ENCODE measurements around the gene PCDH15.

- TF ChIP-seq, protein P1, sequence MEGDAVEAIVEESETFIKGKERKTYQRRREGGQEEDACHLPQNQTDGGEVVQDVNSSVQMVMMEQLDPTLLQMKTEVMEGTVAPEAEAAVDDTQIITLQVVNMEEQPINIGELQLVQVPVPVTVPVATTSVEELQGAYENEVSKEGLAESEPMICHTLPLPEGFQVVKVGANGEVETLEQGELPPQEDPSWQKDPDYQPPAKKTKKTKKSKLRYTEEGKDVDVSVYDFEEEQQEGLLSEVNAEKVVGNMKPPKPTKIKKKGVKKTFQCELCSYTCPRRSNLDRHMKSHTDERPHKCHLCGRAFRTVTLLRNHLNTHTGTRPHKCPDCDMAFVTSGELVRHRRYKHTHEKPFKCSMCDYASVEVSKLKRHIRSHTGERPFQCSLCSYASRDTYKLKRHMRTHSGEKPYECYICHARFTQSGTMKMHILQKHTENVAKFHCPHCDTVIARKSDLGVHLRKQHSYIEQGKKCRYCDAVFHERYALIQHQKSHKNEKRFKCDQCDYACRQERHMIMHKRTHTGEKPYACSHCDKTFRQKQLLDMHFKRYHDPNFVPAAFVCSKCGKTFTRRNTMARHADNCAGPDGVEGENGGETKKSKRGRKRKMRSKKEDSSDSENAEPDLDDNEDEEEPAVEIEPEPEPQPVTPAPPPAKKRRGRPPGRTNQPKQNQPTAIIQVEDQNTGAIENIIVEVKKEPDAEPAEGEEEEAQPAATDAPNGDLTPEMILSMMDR (IDR thresholded peaks at IDR 0.05) = no peak
- TF ChIP-seq POLR2A (IDR thresholded peaks at IDR 0.05) = no peak
These were observed 144.4 kb downstream of the PCDH15 start for GRCh38 chr10:54656643-54657042.
